Measurements from ENCODE around the gene LCA5.

The LCA5 gene

GRCh38 chr6:79574630-79575225 lies 37.5 kb upstream of the LCA5 start:
- no peak overlapping the region for H3K4me2 ChIP-seq (ENCODE audit: insufficient read depth, low read length)
- ATAC-seq (ENCODE audit: insufficient read depth, low read depth), result no peak

GRCh38 chr6:79574174-79574573 lies 36.9 kb upstream of the LCA5 start:
- ATAC-seq (ENCODE audit: insufficient read depth, low read depth), result no peak
- Histone ChIP-seq H3K9ac (ENCODE audit: low read depth, low read length) (no peak overlapping the region), H3K4me2 (ENCODE audit: insufficient read depth, low read length) (no peak overlapping the region), H3K79me2 (ENCODE audit: insufficient read depth, low read length) (no peaks in the 10 kb centered on the region), H4K20me1 (ENCODE audit: insufficient read depth, low read length) (no peaks in the 10 kb centered on the region), H3K36me3 (ENCODE audit: insufficient read depth, low read length) (no peaks in the 10 kb centered on the region), H3K27me3 (ENCODE audit: insufficient read depth, low read length, poor library complexity) (no peaks in the 10 kb centered on the region), H3K27ac (ENCODE audit: low read length) (no peak overlapping the region), H3K4me1 (ENCODE audit: insufficient read depth, low read length) (no peaks in the 10 kb centered on the region), H3K4me3 (ENCODE audit: low read depth in 1 of 2, low read length in 2 of 2) (no peak overlapping the region), H3K9me3 (ENCODE audit: insufficient read depth, low read length, severe bottlenecking) (no peaks in the 10 kb centered on the region), H2AFZ (ENCODE audit: low read depth, low read length) (no peak overlapping the region)
- DNase-seq, result no peak
- no peak for TF ChIP-seq CTCF (IDR thresholded peaks at IDR 0.05; ENCODE audit: borderline replicate concordance, extremely low read depth, low read length, poor library complexity, severe bottlenecking)
- TF ChIP-seq EZH2 (IDR thresholded peaks at IDR 0.05; ENCODE audit: borderline replicate concordance, low read depth, low read length, severe bottlenecking), result no peak

More at GRCh38 chr6:79574630-79575225, 37.5 kb upstream of the LCA5 start:
- Histone ChIP-seq H3K4me1 (ENCODE audit: insufficient read depth, low read length) (no peaks in the 10 kb centered on the region), H3K79me2 (ENCODE audit: insufficient read depth, low read length) (no peaks in the 10 kb centered on the region), H3K27me3 (ENCODE audit: insufficient read depth, low read length, poor library complexity) (no peaks in the 10 kb centered on the region), H3K27ac (ENCODE audit: low read length) (no peak overlapping the region), H3K9ac (ENCODE audit: low read depth, low read length) (no peak overlapping the region), H3K9me3 (ENCODE audit: insufficient read depth, low read length, severe bottlenecking) (no peaks in the 10 kb centered on the region), H3K36me3 (ENCODE audit: insufficient read depth, low read length) (no peaks in the 10 kb centered on the region), H2AFZ (ENCODE audit: low read depth, low read length) (no peak overlapping the region), H4K20me1 (ENCODE audit: insufficient read depth, low read length) (no peaks in the 10 kb centered on the region), H3K4me3 (ENCODE audit: low read depth in 1 of 2, low read length in 2 of 2) (no peak overlapping the region)
- TF ChIP-seq CTCF (IDR thresholded peaks at IDR 0.05; ENCODE audit: borderline replicate concordance, extremely low read depth, low read length, poor library complexity, severe bottlenecking) (no peak), EZH2 (IDR thresholded peaks at IDR 0.05; ENCODE audit: borderline replicate concordance, low read depth, low read length, severe bottlenecking) (no peak)
- no peak for DNase-seq

- Histone ChIP-seq H4K20me1 (ENCODE audit: insufficient read depth, low read length) (no peaks in the 10 kb centered on the region), H2AFZ (ENCODE audit: low read depth, low read length) (no peak overlapping the region), H3K27ac (ENCODE audit: low read length) (no peak overlapping the region), H3K27me3 (ENCODE audit: insufficient read depth, low read length, poor library complexity) (peaks cover under 1% of the 10 kb centered on the region), H3K79me2 (ENCODE audit: insufficient read depth, low read length) (no peaks in the 10 kb centered on the region), H3K9me3 (ENCODE audit: insufficient read depth, low read length, severe bottlenecking) (no peaks in the 10 kb centered on the region), H3K4me1 (ENCODE audit: insufficient read depth, low read length) (no peaks in the 10 kb centered on the region), H3K4me3 (ENCODE audit: low read depth in 1 of 2, low read length in 2 of 2) (no peak overlapping the region), H3K9ac (ENCODE audit: low read depth, low read length) (no peak overlapping the region), H3K4me2 (ENCODE audit: insufficient read depth, low read length) (no peak overlapping the region), H3K36me3 (ENCODE audit: insufficient read depth, low read length) (no peaks in the 10 kb centered on the region)
- TF ChIP-seq EZH2 (IDR thresholded peaks at IDR 0.05; ENCODE audit: borderline replicate concordance, low read depth, low read length, severe bottlenecking) (no peak), CTCF (IDR thresholded peaks at IDR 0.05; ENCODE audit: borderline replicate concordance, extremely low read depth, low read length, poor library complexity, severe bottlenecking) (no peak)
- ATAC-seq (ENCODE audit: insufficient read depth, low read depth), result no peak
- no peak for DNase-seq
Observed at GRCh38 chr6:79571030-79571367, 33.8 kb upstream of the LCA5 start.
